HCT116 (cell line): ENCODE measurements around the gene TMEM62. TPM values are rescaled to one million over a fixed set of nuclear protein-coding genes. Genes with fewer than 3 reads are reported as not detected.

Experiments
- ATAC-seq: fragments of 200-7000 bp; cut with Tn5 transposase; 2 replicates; pipeline ENCODE4 v1.9.1; 2020; ENCODE audit warnings: mild to moderate bottlenecking, moderate library complexity
- BruUV-seq: library from RNA; stranded (reverse); fragments of 400-500 nt; replicated peaks from 2 replicates; lab custom pipeline; 2021; lab: Mats Ljungman, UMichigan
- CTCF ChIA-PET: fragments of 300-600 bp; sonication (Branson Sonifier 250); formaldehyde crosslinking; loops from one replicate; lab custom pipeline; 2021; ENCODE audit warnings: antibody characterized with exemption; lab: Charles Lee
- POLR2A ChIA-PET: fragments of 300-600, 350-600 bp; sonication (Branson Sonifier 250); formaldehyde crosslinking; loops from one replicate; lab custom pipeline; 2021; ENCODE audit warnings: antibody characterized with exemption; lab: Charles Lee
- RAD21 ChIA-PET, 2 experiments: fragments of 300-600 bp; sonication (Branson Sonifier 250); formaldehyde crosslinking; loops; one replicate each; lab custom pipeline; 2023; ENCODE audit warnings: low total read pairs in 2 of 2; ENCODE audit not compliant: uncharacterized antibody in 2 of 2, unreplicated experiment in 2 of 2, low non-redundant PET in 1 of 2; lab: Charles Lee
- DNase-seq: peaks from one replicate; pipeline ENCODE4 v3.0.0-alpha.2; 2010; ENCODE audit warnings: low read depth, low spot score
- H2AFZ ChIP-seq: fragments of 200-600 bp; shearing (Covaris generic), sonication (generic); 2 replicates; pipeline ENCODE4 v1.6.1; 2017; ENCODE audit warnings: low read depth, mixed run types, mixed read lengths, antibody characterized with exemption, low read length; ENCODE audit not compliant: poor library complexity, severe bottlenecking
- H3K27ac ChIP-seq: 2 replicates; pipeline ENCODE4 v1.5.1; 2012; ENCODE audit warnings: low read depth, low read length
- H3K27me3 ChIP-seq: fragments of 200-600 bp; sonication (generic); 2 replicates; pipeline ENCODE4 v1.6.1; 2016; ENCODE audit warnings: mixed run types, low read length, mixed read lengths; ENCODE audit not compliant: insufficient read depth
- H3K36me3 ChIP-seq, 2 experiments: fragments of 200-500 bp in 1 of 2; fragments of 200-600 bp in 1 of 2; sonication (Bioruptor generic) in 1 of 2; sonication (generic) in 1 of 2; 2 replicates each; pipeline versions ENCODE4 v1.5.1 to v1.6.1; 2014 to 2016; ENCODE audit warnings: low read length in 2 of 2, inconsistent platforms in 1 of 2, mixed read lengths in 1 of 2, mixed run types in 1 of 2; ENCODE audit not compliant: insufficient read depth in 2 of 2, control insufficient read depth in 1 of 2
- H3K4me1 ChIP-seq, 2 experiments: fragments of 200-600 bp in 1 of 2; sonication (generic) in 1 of 2; 2 replicates each; pipeline versions ENCODE4 v1.5.1 to v1.6.1; 2012 to 2017; ENCODE audit warnings: low read length in 2 of 2, inconsistent platforms in 1 of 2, mild to moderate bottlenecking in 1 of 2, mixed read lengths in 1 of 2, mixed run types in 1 of 2, moderate library complexity in 1 of 2; ENCODE audit not compliant: insufficient read depth in 2 of 2, control insufficient read depth in 1 of 2
- H3K4me2 ChIP-seq: fragments of 200-600 bp; sonication (generic); 2 replicates; pipeline ENCODE4 v1.6.1; 2017; ENCODE audit warnings: mixed run types, low read length, mixed read lengths
- H3K4me3 ChIP-seq, 2 experiments: fragments of 200-600 bp in 1 of 2; sonication (generic) in 1 of 2; replicated peaks in 1 of 2; 2 replicates each; pipeline ENCODE4 v1.5.1; 2011 to 2016; ENCODE audit warnings: low read length in 2 of 2, control low read depth in 1 of 2, low read depth in 1 of 2, mild to moderate bottlenecking in 1 of 2, mixed read lengths in 1 of 2, mixed run types in 1 of 2
- H3K79me2 ChIP-seq: fragments of 200-600 bp; sonication (generic); 2 replicates; pipeline ENCODE4 v1.6.1; 2017; ENCODE audit warnings: mild to moderate bottlenecking, mixed run types, low read length, moderate library complexity, mixed read lengths; ENCODE audit not compliant: insufficient read depth
- H3K9ac ChIP-seq: fragments of 200-600 bp; sonication (generic); 2 replicates; pipeline ENCODE4 v1.6.1; 2016; ENCODE audit warnings: low read length, mixed read lengths
- H3K9me2 ChIP-seq: fragments of 200-600 bp; sonication (generic), shearing (Covaris generic); 2 replicates; pipeline ENCODE4 v1.6.1; 2017; ENCODE audit warnings: mixed run types, mild to moderate bottlenecking, moderate library complexity; ENCODE audit not compliant: insufficient read depth
- H3K9me3 ChIP-seq, 2 experiments: fragments of 200-500 bp in 1 of 2; fragments of 200-600 bp in 1 of 2; sonication (Bioruptor generic) in 1 of 2; sonication (generic) in 1 of 2; 2 replicates each; pipeline ENCODE4 v1.6.1; 2014 to 2017; ENCODE audit warnings: low read length in 2 of 2, mixed read lengths in 2 of 2, inconsistent platforms in 1 of 2, low read depth in 1 of 2, mild to moderate bottlenecking in 1 of 2, mixed run types in 1 of 2, moderate library complexity in 1 of 2; ENCODE audit not compliant: control insufficient read depth in 1 of 2, insufficient read depth in 1 of 2
- H4K20me1 ChIP-seq: fragments of 200-600 bp; sonication (generic), shearing (Covaris generic); 2 replicates; pipeline ENCODE4 v1.6.1; 2017; ENCODE audit warnings: mixed run types, mild to moderate bottlenecking, moderate library complexity; ENCODE audit not compliant: insufficient read depth
- CEBPB ChIP-seq: IDR thresholded peaks from 2 replicates; pipeline ENCODE4 v1.6.1; 2012; ENCODE audit warnings: low read depth
- CTCF ChIP-seq, 3 experiments: fragments of 200-600 bp in 1 of 3; sonication (generic) in 1 of 3; IDR thresholded peaks in 2 of 3; conservative IDR thresholded peaks in 1 of 3; 2 replicates each; pipeline ENCODE4 v1.5.1; 2012 to 2017; ENCODE audit warnings: low read depth in 2 of 3, low read length in 2 of 3, antibody characterized with exemption in 1 of 3, borderline replicate concordance in 1 of 3, control low read depth in 1 of 3, mild to moderate bottlenecking in 1 of 3, mixed read lengths in 1 of 3, mixed run types in 1 of 3, moderate library complexity in 1 of 3; ENCODE audit not compliant: insufficient read depth in 1 of 3
- EZH2 ChIP-seq: fragments of 200-600 bp; sonication (generic); IDR thresholded peaks from 2 replicates; pipeline ENCODE4 v1.6.1; 2017; ENCODE audit warnings: antibody characterized with exemption, mixed run types
- EZH2phosphoT487 ChIP-seq: fragments of 200-600 bp; IDR thresholded peaks from 2 replicates; pipeline ENCODE4 v1.6.1; 2018; ENCODE audit warnings: antibody characterized with exemption, borderline replicate concordance
- FOSL1 ChIP-seq: IDR thresholded peaks from 2 replicates; pipeline ENCODE4 v1.6.1; 2012; ENCODE audit warnings: low read depth
- POLR2AphosphoS5 ChIP-seq: IDR thresholded peaks from 2 replicates; pipeline ENCODE4 v1.6.1; 2011; ENCODE audit warnings: mild to moderate bottlenecking, low read depth, low read length, moderate library complexity
- RAD21 ChIP-seq: IDR thresholded peaks from 2 replicates; pipeline ENCODE4 v1.6.1; 2012; ENCODE audit warnings: low read depth, mild to moderate bottlenecking
- YY1 ChIP-seq: IDR thresholded peaks from 2 replicates; pipeline ENCODE4 v1.6.1; 2011; ENCODE audit warnings: low read length, low read depth, moderate library complexity, mild to moderate bottlenecking; ENCODE audit not compliant: insufficient replicate concordance; ENCODE audit errors: extremely low read depth
- ZBTB33 ChIP-seq: IDR thresholded peaks from 2 replicates; pipeline ENCODE4 v1.6.1; 2011; ENCODE audit warnings: mild to moderate bottlenecking, low read length, moderate library complexity; ENCODE audit not compliant: insufficient replicate concordance; ENCODE audit errors: extremely low read depth
- ZFX ChIP-seq: fragments of 450-650 bp; IDR thresholded peaks from 2 replicates; pipeline ENCODE4 v1.6.1; 2017
- ZNF274 ChIP-seq: fragments of 200-500 bp; sonication (Bioruptor generic); IDR thresholded peaks from 2 replicates; pipeline ENCODE4 v1.6.1; 2014; ENCODE audit warnings: mild to moderate bottlenecking, low read depth, low read length, inconsistent platforms
- intact Hi-C: fragments of 100-400 bp; cut with micrococcal nuclease; formaldehyde crosslinking; loops from 2 replicates; pipeline ENCODE4 v1.10.0; 2022
- total RNA-seq: library from RNA; stranded (reverse); gene quantifications from one replicate; pipeline ENCODE4 v1.2.1, GENCODE V29; 2021; ENCODE audit not compliant: unreplicated experiment
- TF ChIP-seq, protein P1 (sequence below): IDR thresholded peaks from 2 replicates; pipeline ENCODE4 v1.6.1; 2012; ENCODE audit warnings: low read depth

Gene TMEM62
- total RNA-seq, 1 experiment from 2014 or later: 8.8 TPM

- POLR2A ChIA-PET: no interaction called here
Observed at GRCh38 chr15:43135351-43135750, 2.0 kb downstream of the TMEM62 start.

More at GRCh38 chr15:43135351-43135750, 2.0 kb downstream of the TMEM62 start:
- TF ChIP-seq CTCF (IDR thresholded peaks at IDR 0.05 in 2 of 3, conservative IDR thresholded peaks at IDR 0.05 in 1 of 3; ENCODE audit: borderline replicate concordance in 1 of 3, insufficient read depth in 1 of 3, low read depth in 2 of 3, low read length in 2 of 3): no peak
- TF ChIP-seq ZNF274: no peak
- TF ChIP-seq EZH2: no peak
- TF ChIP-seq ZFX: no peak
- TF ChIP-seq POLR2AphosphoS5: no peak
- TF ChIP-seq CEBPB: no peak
- no peak for TF ChIP-seq RAD21
- TF ChIP-seq, protein P1, sequence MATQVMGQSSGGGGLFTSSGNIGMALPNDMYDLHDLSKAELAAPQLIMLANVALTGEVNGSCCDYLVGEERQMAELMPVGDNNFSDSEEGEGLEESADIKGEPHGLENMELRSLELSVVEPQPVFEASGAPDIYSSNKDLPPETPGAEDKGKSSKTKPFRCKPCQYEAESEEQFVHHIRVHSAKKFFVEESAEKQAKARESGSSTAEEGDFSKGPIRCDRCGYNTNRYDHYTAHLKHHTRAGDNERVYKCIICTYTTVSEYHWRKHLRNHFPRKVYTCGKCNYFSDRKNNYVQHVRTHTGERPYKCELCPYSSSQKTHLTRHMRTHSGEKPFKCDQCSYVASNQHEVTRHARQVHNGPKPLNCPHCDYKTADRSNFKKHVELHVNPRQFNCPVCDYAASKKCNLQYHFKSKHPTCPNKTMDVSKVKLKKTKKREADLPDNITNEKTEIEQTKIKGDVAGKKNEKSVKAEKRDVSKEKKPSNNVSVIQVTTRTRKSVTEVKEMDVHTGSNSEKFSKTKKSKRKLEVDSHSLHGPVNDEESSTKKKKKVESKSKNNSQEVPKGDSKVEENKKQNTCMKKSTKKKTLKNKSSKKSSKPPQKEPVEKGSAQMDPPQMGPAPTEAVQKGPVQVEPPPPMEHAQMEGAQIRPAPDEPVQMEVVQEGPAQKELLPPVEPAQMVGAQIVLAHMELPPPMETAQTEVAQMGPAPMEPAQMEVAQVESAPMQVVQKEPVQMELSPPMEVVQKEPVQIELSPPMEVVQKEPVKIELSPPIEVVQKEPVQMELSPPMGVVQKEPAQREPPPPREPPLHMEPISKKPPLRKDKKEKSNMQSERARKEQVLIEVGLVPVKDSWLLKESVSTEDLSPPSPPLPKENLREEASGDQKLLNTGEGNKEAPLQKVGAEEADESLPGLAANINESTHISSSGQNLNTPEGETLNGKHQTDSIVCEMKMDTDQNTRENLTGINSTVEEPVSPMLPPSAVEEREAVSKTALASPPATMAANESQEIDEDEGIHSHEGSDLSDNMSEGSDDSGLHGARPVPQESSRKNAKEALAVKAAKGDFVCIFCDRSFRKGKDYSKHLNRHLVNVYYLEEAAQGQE: no peak
- no peak for TF ChIP-seq EZH2phosphoT487
- no peak for TF ChIP-seq FOSL1
- TF ChIP-seq YY1: no peak
- no peak for TF ChIP-seq ZBTB33
- TF ChIP-seq, all 23 proteins: peak for 0
- Histone ChIP-seq H4K20me1 (no peaks in the 10 kb centered on the region), H3K27me3 (no peaks in the 10 kb centered on the region), H3K9me3 (no peaks in the 10 kb centered on the region), H3K79me2 (no peaks in the 10 kb centered on the region), H3K27ac (no peak overlapping the region), H3K4me3 (no peak overlapping the region), H3K9ac (no peak overlapping the region), H3K4me1 (peaks cover 9 to 14% of the 10 kb centered on the region in 2 experiments; a peak in 3 of 4 replicates), H3K4me2 (no peak overlapping the region; the same call in 1 of the 2 replicates), H3K9me2 (no peaks in the 10 kb centered on the region), H2AFZ (no peak overlapping the region), H3K36me3 (peaks cover 7 to 11% of the 10 kb centered on the region in 2 experiments; a peak in 3 of 4 replicates)
- DNase-seq (no peak), ATAC-seq (no peak)
- ChIA-PET RAD21 (no interaction called here), CTCF (no interaction called here)
- BruUV-seq: no TSS peak
- intact Hi-C loops: no loop called here
